Heart right ventricle (tissue), 16 donors: Measurements from ENCODE around the gene SCN5A. TPM values are rescaled to one million over a fixed set of nuclear protein-coding genes. Genes with fewer than 3 reads are reported as not detected.

Experiments
- ATAC-seq, 8 donors: fragments of 200-7000 bp; cut with Tn5 transposase; one replicate each; pipeline ENCODE4 v1.9.1; 2020; ENCODE audit warnings: mild to moderate bottlenecking in 8 of 8, moderate library complexity in 8 of 8, moderate number of reproducible peaks in 1 of 8
- DNase-seq, 2 donors: peaks; one replicate each; pipeline ENCODE4 v3.0.0-alpha.2; 2020
- H3K27ac ChIP-seq, 10 donors: fragments of 200-600 bp; sonication (generic) in 2 of 10; one replicate each; pipeline versions ENCODE4 v1.5.0 to v1.8.0; 2020 to 2022; ENCODE audit warnings: mild to moderate bottlenecking in 3 of 10
- H3K27me3 ChIP-seq, 7 donors: fragments of 200-600 bp; one replicate each; pipeline ENCODE4 v1.8.0; 2021 to 2022; ENCODE audit warnings: mild to moderate bottlenecking in 2 of 7
- H3K36me3 ChIP-seq, 9 donors: fragments of 200-600 bp; sonication (generic) in 1 of 9; one replicate each; pipeline versions ENCODE4 v1.5.0 to v1.8.0; 2020 to 2022; ENCODE audit warnings: mild to moderate bottlenecking in 2 of 9
- H3K4me1 ChIP-seq, 9 donors: fragments of 200-600 bp; sonication (generic) in 1 of 9; one replicate each; pipeline versions ENCODE4 v1.5.0 to v1.8.0; 2020 to 2022; ENCODE audit warnings: mild to moderate bottlenecking in 4 of 9
- H3K4me3 ChIP-seq, 10 donors: fragments of 200-600 bp; sonication (generic) in 2 of 10; one replicate each; pipeline versions ENCODE4 v1.5.0 to v1.8.0; 2020 to 2022; ENCODE audit warnings: mild to moderate bottlenecking in 7 of 10, moderate library complexity in 2 of 10
- H3K9me3 ChIP-seq, 11 donors: fragments of 200-600 bp in 10 of 11; sonication (generic) in 2 of 11; one replicate each; pipeline versions ENCODE4 v1.5.0 to v1.8.0; 2013 to 2022; ENCODE audit warnings: mild to moderate bottlenecking in 2 of 11, control low read depth in 1 of 11, moderate library complexity in 1 of 11
- CTCF ChIP-seq, 9 donors: fragments of 200-600 bp; sonication (generic) in 2 of 9; IDR thresholded peaks; one replicate each; pipeline versions ENCODE4 v1.5.0 to v1.8.0; 2021 to 2022; ENCODE audit warnings: antibody characterized with exemption in 9 of 9, mild to moderate bottlenecking in 5 of 9, moderate library complexity in 1 of 9
- WGBS, 2 donors: extraction: QIAGEN DNeasy Blood & Tissue Kit; methylation state at CpG; one replicate each; pipeline ENCODE4 v1.1.7; 2013; ENCODE audit warnings: inconsistent platforms in 1 of 2; 5-methylcytosine and 5-hydroxymethylcytosine counted together
- intact Hi-C, 10 donors: fragments of 100-400 bp; cut with DNase I; formaldehyde crosslinking; loops; one replicate each; pipeline versions ENCODE4 v1.11.1 to v1.14.2; 2022
- polyA plus RNA-seq, 2 donors: library from polyadenylated mRNA; stranded (reverse); fragments of 200-250 nt; gene quantifications; one replicate each; pipeline ENCODE4 v1.2.3, GENCODE V29; 2013
- total RNA-seq, 10 donors: library from RNA; stranded (reverse); fragmentation: NEBNext Ultra II Directional in 3 of 10; extraction: Animal tissue kit (Norgen Biotek cat#: 25700) in 3 of 10; gene quantifications; one replicate each; pipeline versions ENCODE4 v1.2.1 to v1.2.4, GENCODE V29; 2021 to 2023
- donor health status: Arrhythmogenic right ventricular cardiomyopathy.
- donor health status: ischemic (EF 13 %, LVEDD 7.1; RV severe dilation, severe dysfunction).
- donor health status: healthy with polysubstance abuse.
- donor health status: DM: no; HTN: yes; CAD: no.
- donor health status: DM: no; HTN: no; CAD: no.
- donor health status: ischemic (EF 25% LVEDD 6.9; RV normal size, moderate dysfunction).
- donor health status: ischemic (EF 25% LVEDD 5.7; RV mildly dilated, moderate dysfunction).
- donor health status: healthy.
- donor health status: DM: yes; HTN: yes; CAD: no.
- donor health status: Ischemic cardiomyopathy.
- donor health status: ischemic (EF 35%, LVEDD 5.7; RV mildly dilated, moderate dysfunction).
- donor health status: nonischemic (EF 11% LVEDD 7.7; RV severe dilation, severe dysfunction).
- donor health status: DM: yes; HTN: yes; CAD: no.
- donor health status: PGD.
- donor health status: ischemic (EF 29% LVEDD 5.4; RV normal size, mild dysfunction).
- donor health status: nonischemic (EF 23%, LVEDD 6.1; RV moderate dilation, normal function).

The SCN5A gene
- total and polyA plus RNA-seq, 12 donors = 29.9 to 254 (median 177) TPM

- H3K9me3 ChIP-seq = no peaks in the 10 kb centered on the region
- H3K4me3 ChIP-seq = no peak overlapping the region
- intact Hi-C loops = loop anchor here (1.0 to 10.0 kb wide), 9 partner anchors 129 to 646 kb away; partner anchors contain the start of genes EXOG (in 4 of the 10) and XYLB (in 1 of the 10)
- ATAC-seq (peak in 7 of 8 donors; percentile 25 to 66 (median 47)), DNase-seq (peak; percentile 56 to 68)
- 12 to 13% methylated on average over 19 of the region's 19 CpGs for WGBS, 2 donors
- H3K36me3 ChIP-seq = no peaks in the 10 kb centered on the region
- H3K27ac ChIP-seq = no peak overlapping the region
- peaks cover 0 to 52% (median 31%) of the 10 kb centered on the region in 7 donors for H3K27me3 ChIP-seq
- peak; percentile 93 to 99 (median 98) for TF ChIP-seq CTCF (IDR thresholded peaks at IDR 0.05)
- peaks cover 0 to 33% (median 13%) of the 10 kb centered on the region in 9 donors for H3K4me1 ChIP-seq
Measured at GRCh38 chr3:38651153-38651789, 1.8 kb upstream of the SCN5A start.

GRCh38 chr3:38650248-38650951 is 913 bp upstream of the SCN5A start:
- ATAC-seq = peak in 1 of 8 donors; percentile 0
- peak overlapping the region in 3 of 10 donors; percentile 57 to 71 (median 58) for H3K27ac ChIP-seq
- intact Hi-C loops = loop anchor here in 9 of 10 donors (2.0 to 10.0 kb wide), 7 partner anchors 128 to 646 kb away; partner anchors contain the start of genes EXOG (in 3 of the 9) and XYLB (in 1 of the 9)
- H3K36me3 ChIP-seq = no peaks in the 10 kb centered on the region
- no peak for TF ChIP-seq CTCF (IDR thresholded peaks at IDR 0.05)
- 80 to 83% methylated on average over 14 of the region's 14 CpGs for WGBS, 2 donors
- H3K9me3 ChIP-seq = no peaks in the 10 kb centered on the region
- peaks cover 0 to 43% (median 23%) of the 10 kb centered on the region in 7 donors for H3K27me3 ChIP-seq
- peak overlapping the region in 1 of 10 donors; percentile 73 for H3K4me3 ChIP-seq
- DNase-seq = no peak
- H3K4me1 ChIP-seq = peaks cover under 1 to 42% (median 13%) of the 10 kb centered on the region in 9 donors

- ATAC-seq = peak in 3 of 8 donors; percentile 1 to 5 (median 4)
Measured at GRCh38 chr3:38648659-38649499, 608 bp downstream of the SCN5A start.

More at GRCh38 chr3:38648659-38649499, 608 bp downstream of the SCN5A start:
- intact Hi-C loops = loop anchor here in 3 of 10 donors (2.0 to 5.0 kb wide), 3 partner anchors 37 to 70 kb away; no protein-coding TSS in a partner anchor
- Histone ChIP-seq H3K9me3 (no peaks in the 10 kb centered on the region), H3K36me3 (no peaks in the 10 kb centered on the region), H3K4me1 (peaks cover 5 to 57% (median 14%) of the 10 kb centered on the region in 9 donors), H3K27ac (peak overlapping the region; percentile 64 to 98 (median 90)), H3K4me3 (peak overlapping the region; percentile 58 to 87 (median 70)), H3K27me3 (peaks cover 0 to 43% (median 23%) of the 10 kb centered on the region in 7 donors)
- TF ChIP-seq CTCF (IDR thresholded peaks at IDR 0.05) = no peak
- DNase-seq = no peak
- 6 to 7% methylated on average over 54 to 55 of the region's 56 CpGs for WGBS, 2 donors
